GM12864 (cell line): ENCODE data around the gene PTPRC.

ENCODE experiments used
- DNase-seq: peaks from one replicate; pipeline ENCODE4 v3.0.0-alpha.2; 2011; ENCODE audit warnings: low read depth
- H3K4me3 ChIP-seq: 2 replicates; pipeline ENCODE4 v1.5.1; 2011; ENCODE audit warnings: mild to moderate bottlenecking, low read depth, low read length, control low read depth
- CTCF ChIP-seq: IDR thresholded peaks from 2 replicates; pipeline ENCODE4 v1.5.1; 2011; ENCODE audit warnings: low read depth, mild to moderate bottlenecking, moderate library complexity, low read length, control low read depth, inconsistent platforms; ENCODE audit errors: missing control alignments

PTPRC gene

GRCh38 chr1:198638894-198639635 lies at the start of gene PTPRC:
TSS of gene PTPRC (plus strand) at chr1:198639040. CDS start at chr1:198639269, 229 bp downstream.
- peak; percentile 87 for DNase-seq
- TF ChIP-seq CTCF = no peak
- H3K4me3 ChIP-seq = peak within 1 kb of the TSS; percentile 58

- no peak for TF ChIP-seq CTCF
- DNase-seq = no peak
- H3K4me3 ChIP-seq = no peak overlapping the region
Measured at GRCh38 chr1:198590454-198590853, 48.4 kb upstream of the PTPRC start.

- no peak overlapping the region for H3K4me3 ChIP-seq
- TF ChIP-seq CTCF = no peak
- DNase-seq = no peak
Measured at GRCh38 chr1:198595765-198596164, 43.1 kb upstream of the PTPRC start.

GRCh38 chr1:198597690-198598430 lies 41.0 kb upstream of the PTPRC start:
- peak overlapping the region; percentile 54 for H3K4me3 ChIP-seq
- no peak for TF ChIP-seq CTCF
- DNase-seq = no peak

GRCh38 chr1:198598796-198599321 lies 40.0 kb upstream of the PTPRC start:
- no peak for TF ChIP-seq CTCF
- peak overlapping the region; percentile 54 for H3K4me3 ChIP-seq
- DNase-seq = peak; percentile 82

- no peak for TF ChIP-seq CTCF
- H3K4me3 ChIP-seq = no peak overlapping the region
- no peak for DNase-seq
Measured at GRCh38 chr1:198599749-198600148, 39.1 kb upstream of the PTPRC start.
